B cell (primary cell): ENCODE data around the gene CAMK2B.

Source experiments
- EZH2 ChIP-seq: IDR thresholded peaks from 2 replicates; pipeline ENCODE4 v1.6.1; 2012; ENCODE audit warnings: borderline replicate concordance, low read depth, mild to moderate bottlenecking, moderate library complexity, low read length; ENCODE audit not compliant: insufficient read depth, poor library complexity, severe bottlenecking
- TF ChIP-seq, protein P1 (sequence below): fragments of 200-600 bp; IDR thresholded peaks from one replicate; pipeline ENCODE4 v1.8.0; 2022; ENCODE audit warnings: antibody characterized with exemption, mild to moderate bottlenecking

DNA sequence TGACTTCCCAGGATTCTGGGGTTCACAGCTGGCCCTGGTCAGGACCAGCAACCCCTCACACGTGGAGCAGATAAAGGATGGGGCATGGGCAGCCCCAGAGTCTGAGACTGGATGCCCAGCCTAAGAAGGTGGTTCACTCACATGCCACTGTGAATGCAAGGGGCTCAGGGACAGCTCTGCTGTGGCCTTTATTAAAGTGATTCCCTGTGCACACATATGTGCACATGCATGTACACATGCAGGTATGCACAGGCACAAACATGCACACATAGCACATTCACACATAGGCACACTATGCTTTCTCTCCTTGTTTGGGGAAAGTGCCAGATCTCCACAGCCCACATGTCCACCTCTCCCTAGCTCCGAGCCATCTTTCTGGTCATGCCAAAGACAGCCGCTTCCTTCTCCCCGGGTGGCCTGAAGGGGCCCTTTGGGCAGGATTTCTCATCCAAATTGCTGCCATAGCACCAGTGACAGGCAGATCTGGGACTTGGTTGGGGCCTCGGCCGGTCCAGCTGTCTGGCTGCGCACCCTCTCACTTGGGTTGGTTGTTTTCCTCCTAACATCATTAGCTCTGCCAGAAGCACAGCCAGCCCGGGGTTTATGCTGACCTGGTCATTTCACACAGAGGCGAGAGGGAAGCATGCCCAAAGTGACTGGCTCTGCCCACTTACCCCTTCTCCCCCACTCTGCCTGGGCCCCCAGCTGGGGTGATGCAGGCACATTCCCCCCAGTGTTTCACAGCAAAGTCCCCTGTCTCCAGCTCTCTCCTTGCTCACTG lies 137.6 kb downstream of the CAMK2B start:
- TF ChIP-seq, protein P1, sequence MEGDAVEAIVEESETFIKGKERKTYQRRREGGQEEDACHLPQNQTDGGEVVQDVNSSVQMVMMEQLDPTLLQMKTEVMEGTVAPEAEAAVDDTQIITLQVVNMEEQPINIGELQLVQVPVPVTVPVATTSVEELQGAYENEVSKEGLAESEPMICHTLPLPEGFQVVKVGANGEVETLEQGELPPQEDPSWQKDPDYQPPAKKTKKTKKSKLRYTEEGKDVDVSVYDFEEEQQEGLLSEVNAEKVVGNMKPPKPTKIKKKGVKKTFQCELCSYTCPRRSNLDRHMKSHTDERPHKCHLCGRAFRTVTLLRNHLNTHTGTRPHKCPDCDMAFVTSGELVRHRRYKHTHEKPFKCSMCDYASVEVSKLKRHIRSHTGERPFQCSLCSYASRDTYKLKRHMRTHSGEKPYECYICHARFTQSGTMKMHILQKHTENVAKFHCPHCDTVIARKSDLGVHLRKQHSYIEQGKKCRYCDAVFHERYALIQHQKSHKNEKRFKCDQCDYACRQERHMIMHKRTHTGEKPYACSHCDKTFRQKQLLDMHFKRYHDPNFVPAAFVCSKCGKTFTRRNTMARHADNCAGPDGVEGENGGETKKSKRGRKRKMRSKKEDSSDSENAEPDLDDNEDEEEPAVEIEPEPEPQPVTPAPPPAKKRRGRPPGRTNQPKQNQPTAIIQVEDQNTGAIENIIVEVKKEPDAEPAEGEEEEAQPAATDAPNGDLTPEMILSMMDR, result no peak
- no peak for TF ChIP-seq EZH2
